ENCODE measurements around the gene RNF144A. TPM values are rescaled to one million over a fixed set of nuclear protein-coding genes. Genes with fewer than 3 reads are reported as not detected.

The RNF144A gene
- total and polyA plus RNA-seq, 10 donors = 3.8 to 86.6 (median 50.9) TPM

GRCh38 chr2:7068457-7068856 is 151.2 kb downstream of the RNF144A start:
- no peak for TF ChIP-seq CTCF (IDR thresholded peaks at IDR 0.05 in 8 of 11, conservative IDR thresholded peaks at IDR 0.05 in 3 of 11)
- TF ChIP-seq POLR2AphosphoS5 (IDR thresholded peaks at IDR 0.05) = no peak
- TF ChIP-seq POLR2A (IDR thresholded peaks at IDR 0.05) = no peak
- Histone ChIP-seq H3K4me1 (peaks cover 0 to 13% (median 0%) of the 10 kb centered on the region in 6 donors), H3K4me3 (no peak overlapping the region), H3K9me3 (peaks cover 0 to 11% (median 8%) of the 10 kb centered on the region in 8 donors), H3K36me3 (peaks cover 0 to 5% (median 0%) of the 10 kb centered on the region in 6 donors), H3K27me3 (replicated peaks in 1 of 7) (no peaks in the 10 kb centered on the region), H3K27ac (no peak overlapping the region)
- intact Hi-C loops (cut with DNase I; ENCODE audit: low total_unique reads) = no loop called here
- no peak for DNase-seq
- WGBS, 5 donors = 75 to 87% (median 80%) methylated on average over 5 of the region's 5 CpGs

DNA sequence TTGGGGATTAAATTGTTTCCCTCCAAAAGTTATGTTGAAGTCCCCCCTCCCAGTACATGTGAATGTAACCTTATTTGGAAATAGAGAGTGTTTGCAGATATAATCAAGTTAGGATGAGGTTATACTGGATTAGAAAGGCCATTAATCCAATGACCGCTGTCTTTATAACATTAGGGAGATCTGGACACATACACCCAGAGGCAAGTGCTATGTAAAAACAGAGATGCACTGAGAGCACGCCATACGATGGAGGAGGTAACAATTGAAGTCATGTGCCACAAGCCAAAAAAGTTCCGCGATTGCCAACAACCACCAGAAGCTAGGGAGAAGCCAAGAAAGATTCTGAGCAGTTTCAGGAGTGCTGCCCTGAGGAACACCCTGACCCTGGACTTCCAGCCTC is 153.3 kb downstream of the RNF144A start:
- Histone ChIP-seq H3K9me3 (no peaks in the 10 kb centered on the region), H3K4me1 (peaks cover 0 to 13% (median 0%) of the 10 kb centered on the region in 6 donors), H3K4me3 (no peak overlapping the region), H3K27me3 (replicated peaks in 1 of 7) (no peaks in the 10 kb centered on the region), H3K36me3 (peaks cover 0 to 5% (median 0%) of the 10 kb centered on the region in 6 donors), H3K27ac (peak overlapping the region in 1 of 8 donors; percentile 81)
- WGBS, 5 donors = 76 to 97% (median 95%) methylated on average over 5 of the region's 5 CpGs
- DNase-seq = no peak
- intact Hi-C loops (cut with DNase I; ENCODE audit: low total_unique reads) = no loop called here
- no peak for TF ChIP-seq POLR2AphosphoS5 (IDR thresholded peaks at IDR 0.05)
- TF ChIP-seq POLR2A (IDR thresholded peaks at IDR 0.05) = no peak
- TF ChIP-seq CTCF (IDR thresholded peaks at IDR 0.05 in 8 of 11, conservative IDR thresholded peaks at IDR 0.05 in 3 of 11) = no peak

- no peak for TF ChIP-seq POLR2AphosphoS5 (IDR thresholded peaks at IDR 0.05)
- Histone ChIP-seq H3K9me3 (no peaks in the 10 kb centered on the region), H3K27me3 (replicated peaks in 1 of 7) (no peaks in the 10 kb centered on the region), H3K4me3 (no peak overlapping the region), H3K36me3 (peaks cover 0 to 10% (median 0%) of the 10 kb centered on the region in 6 donors), H3K4me1 (peaks cover 0 to 13% (median 0%) of the 10 kb centered on the region in 6 donors), H3K27ac (peak overlapping the region in 2 of 8 donors; percentile 69 to 81)
- intact Hi-C loops (cut with DNase I; ENCODE audit: low total_unique reads) = no loop called here
- no peak for DNase-seq
- 72 to 89% (median 80%) methylated on average over 6 of the region's 6 CpGs for WGBS, 5 donors
Observed at GRCh38 chr2:7071154-7071553, 153.9 kb downstream of the RNF144A start.

DNA sequence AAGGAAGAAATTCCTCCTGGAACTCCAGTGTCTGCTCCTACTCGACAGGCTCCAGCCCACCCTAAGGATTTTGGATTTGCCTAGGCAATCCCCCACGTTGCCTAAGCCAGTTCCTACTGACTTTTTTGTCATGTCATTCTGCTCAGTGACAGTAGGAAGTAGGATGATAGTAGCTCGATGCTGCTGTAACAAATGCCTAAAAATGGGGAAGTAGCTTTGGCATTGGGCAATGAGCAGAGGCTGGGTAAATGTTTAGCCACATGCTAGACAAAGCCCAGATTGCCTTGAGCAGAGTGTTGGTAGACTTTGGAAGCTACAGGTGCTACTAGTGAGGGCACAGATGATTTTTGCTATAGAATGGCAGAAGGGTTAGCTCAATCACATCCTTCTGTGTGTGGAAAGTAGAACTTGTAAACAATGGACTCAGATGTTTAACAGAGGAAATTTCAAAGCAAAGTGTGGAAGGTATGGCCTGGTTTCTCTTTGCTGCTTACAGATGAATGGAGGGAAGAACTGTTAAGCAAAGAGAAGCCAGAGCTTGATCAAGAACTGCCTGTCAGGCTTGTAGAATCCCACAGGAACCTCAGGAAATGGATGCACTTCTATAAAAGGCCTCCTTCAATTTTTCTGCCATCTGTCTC is 154.8 kb downstream of the RNF144A start:
- Histone ChIP-seq H3K27ac (peak overlapping the region in 4 of 8 donors; percentile 13 to 81 (median 60)), H3K4me3 (peak overlapping the region in 1 of 8 donors; percentile 25), H3K36me3 (peaks cover 0 to 10% (median 0%) of the 10 kb centered on the region in 6 donors), H3K9me3 (no peaks in the 10 kb centered on the region), H3K27me3 (replicated peaks in 1 of 7) (no peaks in the 10 kb centered on the region), H3K4me1 (peaks cover 0 to 13% (median 0%) of the 10 kb centered on the region in 6 donors)
- no peak for DNase-seq
- intact Hi-C loops (cut with DNase I; ENCODE audit: low total_unique reads) = no loop called here
- TF ChIP-seq POLR2A (IDR thresholded peaks at IDR 0.05) (no peak), POLR2AphosphoS5 (IDR thresholded peaks at IDR 0.05) (peak in 1 of 3 donors; percentile 56), CTCF (IDR thresholded peaks at IDR 0.05 in 8 of 11, conservative IDR thresholded peaks at IDR 0.05 in 3 of 11) (peak in 1 of 11 experiments; percentile 24)
- WGBS, 5 donors = 29 to 55% (median 43%) methylated on average over 3 of the region's 3 CpGs
